Bone marrow (tissue), 2 donors: Measurements from ENCODE around the gene PODN.

ENCODE experiments used
- DNase-seq, 2 donors: peaks; one replicate each; lab custom pipeline; 2025; lab: John Stamatoyannopoulos, UW

Gene PODN

DNA sequence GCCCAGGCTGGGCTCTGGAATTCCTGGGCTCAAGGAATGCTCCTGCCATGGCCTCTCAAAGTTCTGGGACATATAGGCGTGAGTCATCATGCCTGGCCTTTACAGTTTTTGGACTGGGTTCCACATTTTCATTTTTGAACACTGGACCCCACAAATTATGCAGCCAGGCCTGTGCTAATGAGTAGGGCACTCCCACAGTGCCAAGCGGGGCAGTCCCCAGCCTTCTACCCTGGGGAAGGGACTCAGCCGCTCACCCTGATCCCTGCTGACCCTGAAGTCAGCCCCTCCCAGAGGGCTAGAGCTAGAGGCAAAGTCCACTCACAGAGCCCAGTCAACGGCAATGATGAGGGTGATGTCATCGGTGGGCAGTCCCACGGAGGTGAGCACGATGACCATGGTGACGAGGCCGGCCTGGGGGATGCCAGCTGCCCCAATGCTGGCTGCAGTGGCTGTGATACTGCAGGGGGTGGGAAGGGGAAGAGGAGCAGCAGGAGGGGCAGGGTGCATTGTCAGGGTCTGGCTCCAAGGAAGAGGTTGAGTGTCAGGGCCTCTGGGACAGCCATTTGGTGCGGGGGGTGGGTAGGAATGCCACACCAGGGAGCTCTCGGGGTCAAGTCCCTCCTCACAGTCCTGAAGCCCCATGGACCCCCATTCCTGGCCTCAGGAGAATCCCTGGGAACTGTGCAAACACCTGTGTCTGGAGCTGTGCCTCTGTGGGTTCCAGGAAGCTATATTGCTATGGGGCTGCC lies 27.6 kb downstream of the PODN start:
- no peak for DNase-seq

- DNase-seq, result no peak
These were observed 28.5 kb downstream of the PODN start for GRCh38 chr1:53090227-53091147.

DNA sequence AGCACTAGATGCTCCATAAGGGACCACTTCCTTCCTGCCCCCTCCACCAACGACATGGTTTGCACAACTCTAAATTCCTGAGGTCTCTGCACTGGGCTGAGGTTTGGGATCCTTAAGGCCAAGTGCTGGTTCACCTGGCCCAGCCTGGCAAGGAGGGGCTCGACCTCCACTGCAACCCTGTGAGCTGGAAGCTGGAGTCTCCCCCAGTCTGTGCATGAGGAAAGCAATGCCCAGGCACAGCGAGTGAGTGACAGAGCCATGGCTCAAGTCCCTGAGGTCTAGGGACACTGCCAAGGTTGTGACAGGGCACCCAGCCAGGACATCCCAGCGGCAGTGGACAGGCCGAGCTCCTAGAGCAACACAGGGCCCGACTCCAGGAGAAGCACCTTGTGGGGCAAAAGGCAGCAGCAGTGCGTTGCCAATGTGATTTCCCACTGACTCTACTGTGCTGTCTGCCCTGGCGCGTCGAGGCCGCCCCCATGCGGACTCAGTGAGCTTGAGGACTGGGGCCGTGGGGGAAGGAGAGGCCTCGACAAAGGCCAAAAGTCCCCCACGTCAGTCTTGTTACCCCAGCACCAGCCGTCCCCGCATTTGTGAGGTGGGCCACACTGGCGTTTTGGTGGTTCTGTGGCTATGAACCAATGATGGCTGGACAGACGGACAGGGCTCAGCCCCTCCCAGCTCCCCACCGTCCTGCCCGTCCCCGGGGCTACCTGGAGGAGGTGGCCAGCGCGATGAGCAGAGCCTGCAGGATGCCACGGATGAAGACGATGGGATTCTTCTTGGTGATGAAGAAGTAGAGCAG lies 30.0 kb downstream of the PODN start:
- no peak for DNase-seq

DNA sequence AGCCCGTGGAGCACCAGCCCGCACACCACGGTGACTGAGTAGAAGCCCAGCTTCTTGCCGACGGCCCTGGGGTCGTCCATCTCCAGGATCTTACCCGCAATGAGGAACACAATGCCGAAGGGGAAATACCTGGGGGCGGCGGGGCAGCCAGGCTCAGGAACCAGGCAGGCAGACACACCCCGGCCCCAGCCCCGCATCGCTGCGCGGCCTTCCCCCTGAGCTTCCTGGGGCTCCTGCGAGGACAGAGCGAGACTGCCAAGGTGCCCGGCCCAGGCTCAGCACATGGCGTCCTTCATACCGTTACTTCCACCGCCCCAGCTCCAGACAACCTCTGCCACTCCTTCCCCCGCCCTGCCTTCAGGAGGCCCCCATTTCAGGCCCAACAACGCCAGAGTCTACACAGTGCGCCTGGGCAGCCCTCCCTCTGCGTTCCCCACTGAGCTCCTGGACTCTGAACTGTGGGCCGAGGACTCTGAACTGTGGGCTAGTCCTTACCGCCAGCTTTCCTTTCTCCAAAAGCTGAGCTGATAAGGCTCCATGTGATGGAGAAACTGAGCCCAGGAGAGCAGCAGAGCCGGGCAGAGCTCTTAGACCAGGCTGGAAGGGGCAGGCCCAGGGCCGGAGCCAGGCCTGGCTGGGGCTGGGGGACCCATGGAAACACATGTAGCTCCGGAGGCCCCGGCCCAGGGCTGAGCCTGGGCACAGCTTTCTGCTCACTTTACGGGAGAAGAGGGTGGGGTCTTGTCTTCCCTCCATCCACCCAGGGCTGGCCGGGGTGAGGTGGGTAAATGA lies 30.8 kb downstream of the PODN start:
- no peak for DNase-seq

DNA sequence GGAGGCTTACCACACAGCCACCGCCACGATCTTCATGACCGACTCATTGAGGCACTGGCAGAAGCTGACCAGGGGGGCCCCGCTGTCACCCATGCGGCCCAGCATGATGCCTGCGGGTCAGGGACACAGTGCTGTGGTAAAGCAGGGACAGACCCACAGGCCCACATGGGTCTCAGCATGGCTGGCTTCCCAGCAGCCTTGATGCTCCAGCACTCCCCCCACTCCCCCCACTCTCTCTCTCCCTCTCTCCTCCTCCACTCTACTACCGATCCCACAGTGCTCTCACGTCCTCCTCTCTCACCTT lies 31.4 kb downstream of the PODN start:
- DNase-seq, result no peak

DNA sequence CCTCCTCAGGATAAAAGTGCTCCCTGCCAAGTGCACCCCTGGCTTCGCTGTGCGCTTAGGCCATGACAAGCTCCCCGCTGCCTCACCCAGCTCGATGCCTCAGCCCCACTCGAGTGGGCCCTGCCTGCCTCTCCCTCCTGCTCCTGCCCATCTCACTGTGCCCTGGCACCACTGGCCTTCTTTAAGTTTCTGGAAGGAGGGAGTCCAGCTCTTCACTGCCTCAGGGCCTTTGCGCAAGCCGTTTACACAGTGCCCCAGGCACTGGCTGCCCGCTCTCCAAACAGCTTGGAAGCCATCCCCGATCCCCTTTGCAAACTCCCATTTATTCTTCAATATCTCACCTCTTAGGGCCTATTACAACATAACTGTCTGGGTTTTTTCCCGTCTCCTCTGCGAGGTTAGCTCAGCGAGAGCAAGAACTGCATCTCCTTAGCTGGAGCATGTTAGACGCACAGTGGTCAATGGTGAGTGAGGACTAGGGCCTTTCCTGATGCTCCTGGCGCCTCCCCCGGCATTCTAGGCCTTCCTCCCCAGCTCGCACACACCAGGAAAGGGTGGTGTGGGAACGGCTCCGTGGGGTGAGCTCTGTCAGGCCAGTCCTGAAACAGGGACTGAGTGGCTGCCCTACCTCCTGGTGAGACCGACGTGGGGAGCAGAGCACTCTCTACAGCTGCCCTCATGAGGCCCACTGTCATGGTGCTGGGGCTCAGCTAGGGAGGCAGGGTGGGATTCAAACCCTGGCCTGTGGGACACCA lies 31.9 kb downstream of the PODN start:
- no peak for DNase-seq

DNA sequence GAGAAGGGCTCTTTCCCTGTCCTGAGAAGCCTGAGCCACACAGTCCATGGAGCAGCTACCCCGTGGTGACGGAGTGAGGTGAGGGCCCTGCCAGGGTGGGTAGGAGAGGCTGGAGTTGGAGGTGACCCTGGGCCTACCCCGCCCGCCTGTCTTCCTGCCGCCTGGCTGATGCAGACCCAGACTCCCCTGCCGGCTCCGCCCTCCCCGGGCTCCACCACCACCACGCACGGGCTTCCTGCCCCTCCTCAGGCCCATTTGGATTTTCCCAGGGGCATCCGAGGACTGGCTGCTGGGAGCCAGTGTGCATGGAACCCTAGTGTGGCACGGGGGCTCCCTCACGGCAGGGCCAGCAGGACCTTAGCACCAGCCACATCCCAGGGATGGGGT lies 32.5 kb downstream of the PODN start:
- DNase-seq, result no peak

DNA sequence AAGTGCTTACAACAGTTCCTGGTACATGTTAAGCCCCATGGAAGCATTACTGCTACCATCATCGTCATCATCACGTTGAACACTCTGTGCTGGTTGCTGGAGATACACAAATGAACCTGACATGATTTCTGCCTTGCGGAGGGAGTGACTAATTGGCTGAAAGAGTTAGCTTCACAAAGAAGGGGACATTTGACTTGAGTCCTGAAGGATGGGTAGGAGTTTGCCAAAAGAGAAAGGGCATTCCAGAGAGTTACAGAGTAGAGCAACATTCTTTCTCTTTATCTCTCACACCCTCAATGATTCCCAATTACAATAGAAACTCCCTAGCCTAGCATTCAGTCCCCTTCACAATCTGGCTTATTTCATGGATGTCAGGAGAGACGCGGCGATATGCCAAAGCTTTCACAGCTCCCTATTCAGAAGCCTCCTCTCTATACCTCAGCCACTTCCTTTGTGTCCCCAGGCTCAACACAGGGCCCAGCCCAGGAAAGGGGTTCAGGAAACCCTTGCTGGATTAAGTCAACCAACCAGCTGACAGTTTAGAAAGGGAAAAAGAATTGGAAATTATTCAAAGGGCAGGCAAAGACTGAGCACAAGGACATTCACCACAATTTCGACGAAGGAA lies 42.4 kb downstream of the PODN start:
- no peak for DNase-seq

DNA sequence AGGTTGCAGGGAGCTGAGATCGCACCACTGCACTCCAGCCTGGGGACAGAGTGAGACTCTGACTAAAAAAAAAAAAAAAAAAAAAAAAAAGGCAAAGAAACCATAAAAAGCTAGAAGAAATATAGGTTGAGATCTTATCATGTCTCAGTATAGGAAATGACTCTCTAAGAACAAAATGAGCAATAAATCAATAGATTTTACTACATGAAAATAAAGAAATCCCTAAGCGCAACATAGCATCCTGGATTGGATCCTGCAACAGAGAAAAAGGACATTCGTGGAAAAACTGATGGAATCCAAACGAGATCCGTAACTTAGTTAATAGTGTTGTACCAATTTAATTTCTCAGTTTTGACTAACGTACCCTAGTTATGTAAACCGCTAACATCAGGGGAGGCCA lies 45.1 kb downstream of the PODN start:
- no peak for DNase-seq

GRCh38 chr1:53107570-53108322 lies 45.7 kb downstream of the PODN start:
- no peak for DNase-seq

DNA sequence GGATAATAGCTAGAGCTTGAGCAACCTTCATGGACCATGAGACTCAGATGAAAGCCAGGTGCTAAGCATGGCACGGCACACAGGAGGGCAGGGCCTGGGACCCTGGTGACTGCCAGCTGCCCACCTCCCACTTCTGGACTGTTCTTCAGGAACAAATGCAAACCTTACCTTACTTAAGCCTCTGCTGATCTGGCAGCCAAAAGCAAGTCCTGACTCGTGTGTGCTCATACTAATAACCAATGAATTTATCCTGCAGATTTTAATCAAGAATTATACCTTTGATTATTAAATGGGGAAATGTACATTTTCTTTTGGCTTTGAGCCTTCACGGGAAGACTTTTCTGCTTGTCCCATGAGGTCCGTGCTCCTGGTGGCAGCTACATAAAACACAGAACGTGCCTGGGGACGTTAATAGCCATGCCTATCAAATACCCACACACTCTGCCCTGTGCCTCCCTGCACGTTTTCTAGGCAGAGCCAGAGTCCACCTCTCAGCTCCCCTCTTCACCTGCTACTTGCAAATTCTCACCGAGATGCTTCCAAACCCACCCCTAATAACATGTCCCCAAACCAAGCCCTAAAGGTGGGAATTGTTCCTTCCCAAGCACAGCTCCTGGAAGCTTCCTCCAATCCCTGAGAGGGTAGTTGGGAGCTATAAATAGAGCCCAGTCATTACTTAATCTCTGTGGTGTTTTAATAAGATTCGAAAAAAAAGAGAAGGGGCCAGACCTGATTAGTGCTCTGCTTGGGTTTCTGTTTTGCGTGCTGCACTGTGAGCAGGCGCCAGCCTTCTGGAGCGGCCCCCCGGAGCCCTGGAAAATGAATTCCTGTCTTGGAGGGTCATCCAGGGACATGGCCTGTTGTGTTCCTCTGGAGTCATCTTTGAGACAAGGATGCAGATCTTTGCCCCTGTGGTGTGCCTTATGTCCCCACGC lies 46.9 kb downstream of the PODN start:
- no peak for DNase-seq

- DNase-seq, result peak; percentile 1 to 7
These were observed 48.5 kb downstream of the PODN start for GRCh38 chr1:53110370-53111072.

DNA sequence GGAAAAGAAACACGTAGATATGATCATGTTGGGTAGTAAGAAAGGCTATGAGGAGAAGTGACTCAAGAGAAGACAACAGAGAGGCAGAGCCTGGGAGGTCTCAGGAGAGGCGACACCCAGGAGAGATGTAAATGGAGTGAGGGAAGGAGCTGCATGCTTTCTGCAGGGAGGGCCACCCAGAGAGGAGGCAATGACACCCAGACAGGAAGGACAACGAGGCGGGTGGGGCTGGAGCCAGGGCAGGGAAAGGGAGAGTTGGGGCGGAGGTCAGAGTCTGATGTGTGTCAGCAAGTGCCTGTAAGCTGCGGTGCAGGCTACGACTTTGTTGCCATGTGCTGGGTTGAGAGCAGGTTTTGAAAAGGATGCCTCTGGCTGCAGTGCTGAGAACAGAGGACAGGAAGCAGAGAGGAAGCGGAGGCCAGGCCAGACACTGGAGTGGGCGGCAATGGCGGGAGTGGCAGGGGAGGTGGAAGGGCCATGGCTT lies 49.1 kb downstream of the PODN start:
- no peak for DNase-seq

DNA sequence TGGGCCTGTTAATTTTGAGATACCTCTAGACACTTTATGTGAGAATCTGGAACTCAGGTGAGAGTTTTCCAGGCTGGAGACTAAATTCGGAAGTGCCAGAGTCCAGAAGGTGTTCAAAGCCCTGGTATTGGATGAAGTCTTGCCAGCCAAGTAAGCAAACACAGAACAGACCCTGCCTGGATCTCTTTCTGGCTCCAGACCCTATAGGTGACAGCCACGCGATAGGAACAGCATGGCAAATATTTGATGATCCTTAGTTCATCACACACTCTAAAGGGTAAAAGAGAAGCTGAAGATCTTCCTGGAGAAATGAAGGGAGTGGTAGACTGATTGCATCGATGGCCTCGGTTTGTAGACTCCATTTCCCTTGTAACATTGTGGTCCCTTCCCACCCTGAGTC lies 49.7 kb downstream of the PODN start:
- no peak for DNase-seq

DNA sequence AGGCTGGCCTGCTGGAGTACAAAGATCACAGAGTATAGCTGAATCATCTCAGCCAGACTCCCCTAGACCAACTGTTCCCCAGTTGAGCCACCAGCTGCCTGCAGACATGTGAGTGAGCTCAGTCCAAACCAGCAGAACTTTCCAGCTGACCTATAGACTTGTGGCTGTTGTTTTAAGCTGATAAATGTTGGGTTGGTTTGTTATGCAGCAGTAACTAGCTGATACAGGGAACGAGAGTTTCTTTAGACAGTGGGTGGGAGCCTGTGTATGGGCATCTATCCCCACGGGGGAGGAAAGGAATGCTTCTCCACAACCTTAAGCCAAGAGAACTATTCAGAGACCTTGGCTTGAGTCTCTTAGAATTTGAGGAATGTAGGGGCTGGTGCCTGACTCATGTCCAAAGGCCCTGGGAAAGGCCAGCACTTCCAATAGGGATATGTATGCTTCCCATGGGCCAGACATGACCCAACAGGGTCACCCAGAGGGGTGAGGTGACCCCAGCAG lies 50.3 kb downstream of the PODN start:
- no peak for DNase-seq

DNA sequence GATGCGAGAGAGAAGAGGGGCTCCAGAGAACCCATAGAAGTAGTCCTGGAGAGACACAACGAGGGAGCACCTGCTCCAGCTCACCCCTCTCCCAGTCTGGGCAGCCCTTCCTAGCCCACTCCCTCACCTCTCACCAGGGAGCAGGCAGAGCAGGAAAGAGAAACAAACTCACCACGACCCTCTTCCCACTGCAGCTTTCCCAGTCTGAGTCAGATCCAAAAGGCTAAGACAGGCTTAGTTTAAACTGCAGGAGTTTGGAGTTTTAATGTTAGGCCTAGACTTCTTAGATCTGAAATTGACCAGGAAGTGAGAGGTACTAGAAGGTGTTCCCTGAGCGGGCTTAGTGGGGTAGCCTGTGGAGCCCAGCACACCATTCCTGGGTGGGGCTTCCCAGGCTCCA lies 50.8 kb downstream of the PODN start:
- no peak for DNase-seq

- DNase-seq, result no peak
These were observed 52.1 kb downstream of the PODN start for GRCh38 chr1:53114090-53114489.
